Caco-2 (cell line): ENCODE measurements around the gene STAG2. TPM values are rescaled to one million over a fixed set of nuclear protein-coding genes. Genes with fewer than 3 reads are reported as not detected.

Experiments used
- BruUV-seq: library from RNA; stranded (reverse); fragments of 400-500 nt; replicated peaks from 2 replicates; lab custom pipeline; 2021; lab: Mats Ljungman, UMichigan
- CTCF ChIA-PET: fragments of 300-600 bp; sonication (Branson Sonifier 250); formaldehyde crosslinking; loops from one replicate; lab custom pipeline; 2022; ENCODE audit warnings: antibody characterized with exemption; lab: Charles Lee
- POLR2A ChIA-PET: fragments of 300-600 bp; sonication (Branson Sonifier 250); formaldehyde crosslinking; loops from one replicate; lab custom pipeline; 2022; ENCODE audit warnings: antibody characterized with exemption; lab: Charles Lee
- DNase-seq, 2 experiments: peaks; one replicate each; pipeline versions ENCODE4 v3.0.0 to v3.0.0-alpha.2; 2020 to 2022
- H3K27me3 ChIP-seq: replicated peaks from 2 replicates; pipeline ENCODE4 v1.6.0; 2011; ENCODE audit warnings: low read length; ENCODE audit not compliant: control insufficient read depth, insufficient read depth
- H3K36me3 ChIP-seq: 2 replicates; pipeline ENCODE4 v1.5.1; 2011; ENCODE audit warnings: low read length; ENCODE audit not compliant: control insufficient read depth, insufficient read depth
- H3K4me1 ChIP-seq: fragments of 250-450 bp; sonication (Bioruptor Pico); 2 replicates; pipeline ENCODE4 v1.5.1; 2020; ENCODE audit warnings: mild to moderate bottlenecking
- H3K4me3 ChIP-seq: 2 replicates; pipeline ENCODE4 v1.5.1; 2011; ENCODE audit warnings: low read depth, mild to moderate bottlenecking, control low read depth, low read length
- H3K9me3 ChIP-seq: fragments of 250-450 bp; sonication (Bioruptor Pico); 2 replicates; pipeline ENCODE4 v1.5.1; 2020; ENCODE audit warnings: mild to moderate bottlenecking, moderate library complexity
- H3K27ac Mint-ChIP-seq: one replicate; pipeline ENCODE4 v1.8.0; 2022; ENCODE audit warnings: mixed read lengths; ENCODE audit not compliant: unreplicated experiment
- H3K27me3 Mint-ChIP-seq: one replicate; pipeline ENCODE4 v1.8.0; 2022; ENCODE audit warnings: mixed read lengths; ENCODE audit not compliant: insufficient read depth, unreplicated experiment
- H3K36me3 Mint-ChIP-seq: one replicate; pipeline ENCODE4 v1.8.0; 2022; ENCODE audit warnings: mild to moderate bottlenecking, mixed read lengths; ENCODE audit not compliant: insufficient read depth, unreplicated experiment
- H3K4me1 Mint-ChIP-seq: one replicate; pipeline ENCODE4 v1.8.0; 2022; ENCODE audit warnings: low read depth, mixed read lengths; ENCODE audit not compliant: unreplicated experiment
- H3K4me3 Mint-ChIP-seq: one replicate; pipeline ENCODE4 v1.8.0; 2022; ENCODE audit warnings: mild to moderate bottlenecking, moderate library complexity, mixed read lengths; ENCODE audit not compliant: unreplicated experiment
- H3K9me3 Mint-ChIP-seq: one replicate; pipeline ENCODE4 v1.8.0; 2022; ENCODE audit warnings: mixed read lengths; ENCODE audit not compliant: unreplicated experiment
- CTCF ChIP-seq, 2 experiments: fragments of 200-600 bp in 1 of 2; IDR thresholded peaks; 1 replicate in 1 of 2; 2 replicates in 1 of 2; pipeline versions ENCODE4 v1.5.1 to v1.8.0; 2011 to 2022; ENCODE audit warnings: antibody characterized with exemption in 1 of 2, control low read depth in 1 of 2, inconsistent platforms in 1 of 2, low read depth in 1 of 2, low read length in 1 of 2, mild to moderate bottlenecking in 1 of 2, moderate library complexity in 1 of 2; ENCODE audit not compliant: insufficient read depth in 1 of 2, severe bottlenecking in 1 of 2, unreplicated experiment in 1 of 2
- intact Hi-C: fragments of 100-400 bp; cut with micrococcal nuclease; formaldehyde crosslinking; loops from one replicate; pipeline ENCODE4 v1.10.0; 2022; ENCODE audit not compliant: unreplicated experiment
- total RNA-seq: library from RNA; stranded (reverse); gene quantifications from 2 replicates; pipeline ENCODE4 v1.2.3, GENCODE V29; 2022

Gene STAG2
- total RNA-seq, 1 experiment from 2014 or later, result 65.1 TPM

- POLR2A ChIA-PET, result no interaction called here
- Mint-ChIP-seq H3K27ac (no peak overlapping the region), H3K27me3 (no peaks in the 10 kb centered on the region), H3K36me3 (peaks cover 6% of the 10 kb centered on the region), H3K4me1 (no peaks in the 10 kb centered on the region), H3K4me3 (no peak overlapping the region), H3K9me3 (no peaks in the 10 kb centered on the region)
- CTCF ChIA-PET, result no interaction called here
- BruUV-seq, result no TSS peak
- H3K27me3 ChIP-seq, result no peaks in the 10 kb centered on the region
- H3K4me1 ChIP-seq, result no peaks in the 10 kb centered on the region
- no peak for TF ChIP-seq CTCF (IDR thresholded peaks at IDR 0.05; ENCODE audit: insufficient read depth in 1 of 2, low read depth in 1 of 2, low read length in 1 of 2, severe bottlenecking in 1 of 2, unreplicated experiment in 1 of 2)
- intact Hi-C loops, result no loop called here
- H3K4me3 ChIP-seq, result no peak overlapping the region
- H3K9me3 ChIP-seq, result no peaks in the 10 kb centered on the region
- H3K36me3 ChIP-seq, result no peaks in the 10 kb centered on the region
- DNase-seq, result no peak
Observed at GRCh38 chrX:124026529-124026928, 65.0 kb downstream of the STAG2 start.

- intact Hi-C loops, result no loop called here
- no peaks in the 10 kb centered on the region for H3K9me3 Mint-ChIP-seq
- H3K27ac Mint-ChIP-seq, result no peak overlapping the region
- TF ChIP-seq CTCF (IDR thresholded peaks at IDR 0.05; ENCODE audit: insufficient read depth in 1 of 2, low read depth in 1 of 2, low read length in 1 of 2, severe bottlenecking in 1 of 2, unreplicated experiment in 1 of 2), result no peak
- H3K27me3 Mint-ChIP-seq, result no peaks in the 10 kb centered on the region
- Histone ChIP-seq H3K27me3 (no peaks in the 10 kb centered on the region), H3K4me1 (no peaks in the 10 kb centered on the region), H3K4me3 (no peak overlapping the region), H3K9me3 (no peaks in the 10 kb centered on the region), H3K36me3 (no peaks in the 10 kb centered on the region)
- no TSS peak for BruUV-seq
- peaks cover 6% of the 10 kb centered on the region for H3K36me3 Mint-ChIP-seq
- H3K4me3 Mint-ChIP-seq, result no peak overlapping the region
- CTCF ChIA-PET, result no interaction called here
- no peak for DNase-seq
- H3K4me1 Mint-ChIP-seq, result no peaks in the 10 kb centered on the region
- POLR2A ChIA-PET, result no interaction called here
Observed at GRCh38 chrX:124028182-124028581, 66.7 kb downstream of the STAG2 start.

- DNase-seq, result no peak
- no peaks in the 10 kb centered on the region for H3K4me1 ChIP-seq
- Mint-ChIP-seq H3K36me3 (peaks cover 6% of the 10 kb centered on the region), H3K27ac (no peak overlapping the region), H3K4me1 (no peaks in the 10 kb centered on the region), H3K27me3 (no peaks in the 10 kb centered on the region), H3K9me3 (no peaks in the 10 kb centered on the region), H3K4me3 (no peak overlapping the region)
- no peak overlapping the region for H3K4me3 ChIP-seq
- H3K27me3 ChIP-seq, result no peaks in the 10 kb centered on the region
- no peaks in the 10 kb centered on the region for H3K9me3 ChIP-seq
- CTCF ChIA-PET, result no interaction called here
- intact Hi-C loops, result no loop called here
- POLR2A ChIA-PET, result no interaction called here
- BruUV-seq, result no TSS peak
- no peaks in the 10 kb centered on the region for H3K36me3 ChIP-seq
- no peak for TF ChIP-seq CTCF (IDR thresholded peaks at IDR 0.05; ENCODE audit: insufficient read depth in 1 of 2, low read depth in 1 of 2, low read length in 1 of 2, severe bottlenecking in 1 of 2, unreplicated experiment in 1 of 2)
Observed at GRCh38 chrX:124030520-124030919, 69.0 kb downstream of the STAG2 start.
